AG04450 (cell line): Measurements from ENCODE around the gene EDIL3. TPM values are rescaled to one million over a fixed set of nuclear protein-coding genes. Genes with fewer than 3 reads are reported as not detected.

Experiments
- CTCF ChIA-PET: fragments of 300-600, 350-600 bp; formaldehyde crosslinking; extraction: SDS; loops from one replicate; lab custom pipeline; 2022; ENCODE audit warnings: antibody characterized with exemption, inconsistent platforms; lab: Charles Lee
- POLR2A ChIA-PET: fragments of 350-600 bp; formaldehyde crosslinking; extraction: SDS; loops from one replicate; lab custom pipeline; 2021; ENCODE audit warnings: antibody characterized with exemption, inconsistent platforms; lab: Yijun Ruan, JAX
- DNase-seq: peaks from one replicate; pipeline ENCODE4 v3.0.0-alpha.2; 2011; ENCODE audit warnings: low read depth, low spot score
- H3K27ac ChIP-seq: one replicate; pipeline ENCODE4 v1.5.1; 2012; ENCODE audit warnings: low read depth, low read length, control low read depth
- H3K27me3 ChIP-seq: one replicate; pipeline ENCODE4 v1.6.0; 2012; ENCODE audit warnings: low read length; ENCODE audit not compliant: control insufficient read depth, insufficient read depth
- H3K4me3 ChIP-seq: 2 replicates; pipeline ENCODE4 v1.5.1; 2011; ENCODE audit warnings: mild to moderate bottlenecking, low read depth, low read length, control low read depth
- H3K9me3 ChIP-seq: 2 replicates; pipeline ENCODE4 v1.5.1; 2012; ENCODE audit warnings: low read length; ENCODE audit not compliant: control insufficient read depth, insufficient read depth
- polyA plus RNA-seq: library from polyadenylated mRNA; depleted of rRNA; stranded (reverse); fragments of >200 nt; gene quantifications from 2 replicates; pipeline ENCODE4 v1.2.3, GENCODE V29; 2011
- small RNA-seq: library from RNA; depleted of rRNA; stranded (forward); fragments of <200 nt; gene quantifications from one replicate; pipeline ENCODE3, GENCODE V24; 2012; ENCODE audit warnings: low read depth; ENCODE audit not compliant: insufficient read length
- TF ChIP-seq, protein P1 (sequence below): IDR thresholded peaks from 2 replicates; pipeline ENCODE4 v1.5.1; 2011; ENCODE audit warnings: low read depth, low read length, control low read depth, inconsistent platforms

EDIL3 gene
- polyA plus RNA-seq, 1 experiment = 61.9 TPM

- TF ChIP-seq, protein P1, sequence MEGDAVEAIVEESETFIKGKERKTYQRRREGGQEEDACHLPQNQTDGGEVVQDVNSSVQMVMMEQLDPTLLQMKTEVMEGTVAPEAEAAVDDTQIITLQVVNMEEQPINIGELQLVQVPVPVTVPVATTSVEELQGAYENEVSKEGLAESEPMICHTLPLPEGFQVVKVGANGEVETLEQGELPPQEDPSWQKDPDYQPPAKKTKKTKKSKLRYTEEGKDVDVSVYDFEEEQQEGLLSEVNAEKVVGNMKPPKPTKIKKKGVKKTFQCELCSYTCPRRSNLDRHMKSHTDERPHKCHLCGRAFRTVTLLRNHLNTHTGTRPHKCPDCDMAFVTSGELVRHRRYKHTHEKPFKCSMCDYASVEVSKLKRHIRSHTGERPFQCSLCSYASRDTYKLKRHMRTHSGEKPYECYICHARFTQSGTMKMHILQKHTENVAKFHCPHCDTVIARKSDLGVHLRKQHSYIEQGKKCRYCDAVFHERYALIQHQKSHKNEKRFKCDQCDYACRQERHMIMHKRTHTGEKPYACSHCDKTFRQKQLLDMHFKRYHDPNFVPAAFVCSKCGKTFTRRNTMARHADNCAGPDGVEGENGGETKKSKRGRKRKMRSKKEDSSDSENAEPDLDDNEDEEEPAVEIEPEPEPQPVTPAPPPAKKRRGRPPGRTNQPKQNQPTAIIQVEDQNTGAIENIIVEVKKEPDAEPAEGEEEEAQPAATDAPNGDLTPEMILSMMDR = no peak
- no peak for DNase-seq
- H3K27me3 ChIP-seq = no peaks in the 10 kb centered on the region
- no peak overlapping the region for H3K27ac ChIP-seq
- CTCF ChIA-PET = interaction anchor here (1.0 kb wide), 1 partner anchor 31 kb away, joined by 3 read pairs; no protein-coding TSS in a partner anchor
- no peak overlapping the region for H3K4me3 ChIP-seq
- H3K9me3 ChIP-seq = no peaks in the 10 kb centered on the region
- POLR2A ChIA-PET = no interaction called here
Measured at GRCh38 chr5:83895860-83896259, 488.8 kb downstream of the EDIL3 start.

- CTCF ChIA-PET = interaction anchor here (1.2 kb wide), 1 partner anchor 36 kb away, joined by 9 read pairs; no protein-coding TSS in a partner anchor
- Histone ChIP-seq H3K27ac (no peak overlapping the region), H3K9me3 (no peaks in the 10 kb centered on the region), H3K4me3 (no peak overlapping the region), H3K27me3 (no peaks in the 10 kb centered on the region)
- POLR2A ChIA-PET = interaction anchor here (0.8 kb wide), 1 partner anchor 23 kb away, joined by 4 read pairs; no protein-coding TSS in a partner anchor
- TF ChIP-seq, protein P1 = no peak
- DNase-seq = no peak
Measured at GRCh38 chr5:83891261-83891660, 493.4 kb downstream of the EDIL3 start.

Small RNA genes lying within 50 kb of the gene (small RNA-seq; reads per million reads assigned to genes)
- not detected for gene RNU6-448P
